NCI-H146 (cell line): ENCODE results near the gene MTF2.
"Not testable (repeated sequence)": the region's sequence is repeated elsewhere in the genome, so short reads cannot be mapped to it uniquely, and the experiment has no call there.

Experiments
- DNase-seq: peaks from one replicate; lab custom pipeline; 2025; lab: John Stamatoyannopoulos, UW

The MTF2 gene

GRCh38 chr1:93143136-93143535, 64.1 kb downstream of the MTF2 start:
- no peak for DNase-seq

GRCh38 chr1:93143769-93144168, 64.7 kb downstream of the MTF2 start:
- no peak for DNase-seq

GRCh38 chr1:93148001-93148400, 68.9 kb downstream of the MTF2 start:
- DNase-seq = no peak

GRCh38 chr1:93150729-93151128, 71.6 kb downstream of the MTF2 start:
- DNase-seq = no peak

GRCh38 chr1:93151474-93151873, 72.4 kb downstream of the MTF2 start:
- DNase-seq = no peak

- DNase-seq = no peak
Observed at GRCh38 chr1:93152835-93153234, 73.8 kb downstream of the MTF2 start.

- DNase-seq = no peak
Observed at GRCh38 chr1:93154898-93155297, 75.8 kb downstream of the MTF2 start.

GRCh38 chr1:93155335-93155734, 76.3 kb downstream of the MTF2 start:
- no peak for DNase-seq

- no peak for DNase-seq
Observed at GRCh38 chr1:93159337-93159736, 80.3 kb downstream of the MTF2 start.

- not testable (repeated sequence) for DNase-seq
Observed at GRCh38 chr1:93163314-93163713, 84.2 kb downstream of the MTF2 start.

- DNase-seq = no peak
Observed at GRCh38 chr1:93164816-93165215, 85.7 kb downstream of the MTF2 start.

GRCh38 chr1:93165895-93166294, 86.8 kb downstream of the MTF2 start:
- DNase-seq = not testable (repeated sequence)

- no peak for DNase-seq
Observed at GRCh38 chr1:93167006-93167405, 87.9 kb downstream of the MTF2 start.

GRCh38 chr1:93170141-93170678, 91.1 kb downstream of the MTF2 start:
- not testable (repeated sequence) for DNase-seq

GRCh38 chr1:93171549-93172034, 92.5 kb downstream of the MTF2 start:
- no peak for DNase-seq

- DNase-seq = no peak
Observed at GRCh38 chr1:93172778-93173177, 93.7 kb downstream of the MTF2 start.

GRCh38 chr1:93174638-93175037, 95.6 kb downstream of the MTF2 start:
- not testable (repeated sequence) for DNase-seq

- DNase-seq = no peak
Observed at GRCh38 chr1:93177991-93178390, 98.9 kb downstream of the MTF2 start.

- DNase-seq = no peak
Observed at GRCh38 chr1:93178418-93178817, 99.3 kb downstream of the MTF2 start.

GRCh38 chr1:93179886-93180722, 101.0 kb downstream of the MTF2 start, which contains the start of gene TMED5:
Gene TMED5 (minus strand): TSS chr1:93180413. CDS start chr1:93180242, 171 bp downstream.
- peak; percentile 98 for DNase-seq

GRCh38 chr1:93180723-93181613, 101.9 kb downstream of the MTF2 start, which contains the start of gene CCDC18:
Gene CCDC18 (plus strand): TSS chr1:93180724. CDS start chr1:93183362, 2,638 bp downstream.
- DNase-seq = no peak

- DNase-seq = no peak
Observed at GRCh38 chr1:93186667-93187066, 107.6 kb downstream of the MTF2 start.
